ENCODE results near the gene TTC24.
A peak's percentile ranks its signal among the peaks of the same experiment; 100 is the strongest.

The TTC24 gene

DNA sequence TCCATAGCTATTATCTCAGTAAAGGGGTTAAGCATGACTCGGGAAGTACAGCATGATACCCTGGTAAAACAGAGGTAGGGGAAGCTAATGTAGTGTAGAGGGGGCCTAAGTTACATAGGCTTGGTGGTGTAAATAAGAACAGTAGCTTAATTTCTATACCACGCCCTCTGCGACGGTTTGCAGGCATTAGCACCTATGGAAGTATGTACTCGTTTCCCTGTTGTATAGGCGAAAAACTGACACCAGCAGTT lies 11.6 kb downstream of the TTC24 start:
- TF ChIP-seq, protein P1, sequence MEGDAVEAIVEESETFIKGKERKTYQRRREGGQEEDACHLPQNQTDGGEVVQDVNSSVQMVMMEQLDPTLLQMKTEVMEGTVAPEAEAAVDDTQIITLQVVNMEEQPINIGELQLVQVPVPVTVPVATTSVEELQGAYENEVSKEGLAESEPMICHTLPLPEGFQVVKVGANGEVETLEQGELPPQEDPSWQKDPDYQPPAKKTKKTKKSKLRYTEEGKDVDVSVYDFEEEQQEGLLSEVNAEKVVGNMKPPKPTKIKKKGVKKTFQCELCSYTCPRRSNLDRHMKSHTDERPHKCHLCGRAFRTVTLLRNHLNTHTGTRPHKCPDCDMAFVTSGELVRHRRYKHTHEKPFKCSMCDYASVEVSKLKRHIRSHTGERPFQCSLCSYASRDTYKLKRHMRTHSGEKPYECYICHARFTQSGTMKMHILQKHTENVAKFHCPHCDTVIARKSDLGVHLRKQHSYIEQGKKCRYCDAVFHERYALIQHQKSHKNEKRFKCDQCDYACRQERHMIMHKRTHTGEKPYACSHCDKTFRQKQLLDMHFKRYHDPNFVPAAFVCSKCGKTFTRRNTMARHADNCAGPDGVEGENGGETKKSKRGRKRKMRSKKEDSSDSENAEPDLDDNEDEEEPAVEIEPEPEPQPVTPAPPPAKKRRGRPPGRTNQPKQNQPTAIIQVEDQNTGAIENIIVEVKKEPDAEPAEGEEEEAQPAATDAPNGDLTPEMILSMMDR (IDR thresholded peaks at IDR 0.05; ENCODE audit: low read depth, low read length): no peak
- DNase-seq (ENCODE audit: low read depth in 2 of 2): no peak
- H3K4me3 ChIP-seq (replicated peaks in 1 of 2; ENCODE audit: low read depth in 2 of 2, low read length in 2 of 2): peak overlapping the region; percentile 60 to 82

DNA sequence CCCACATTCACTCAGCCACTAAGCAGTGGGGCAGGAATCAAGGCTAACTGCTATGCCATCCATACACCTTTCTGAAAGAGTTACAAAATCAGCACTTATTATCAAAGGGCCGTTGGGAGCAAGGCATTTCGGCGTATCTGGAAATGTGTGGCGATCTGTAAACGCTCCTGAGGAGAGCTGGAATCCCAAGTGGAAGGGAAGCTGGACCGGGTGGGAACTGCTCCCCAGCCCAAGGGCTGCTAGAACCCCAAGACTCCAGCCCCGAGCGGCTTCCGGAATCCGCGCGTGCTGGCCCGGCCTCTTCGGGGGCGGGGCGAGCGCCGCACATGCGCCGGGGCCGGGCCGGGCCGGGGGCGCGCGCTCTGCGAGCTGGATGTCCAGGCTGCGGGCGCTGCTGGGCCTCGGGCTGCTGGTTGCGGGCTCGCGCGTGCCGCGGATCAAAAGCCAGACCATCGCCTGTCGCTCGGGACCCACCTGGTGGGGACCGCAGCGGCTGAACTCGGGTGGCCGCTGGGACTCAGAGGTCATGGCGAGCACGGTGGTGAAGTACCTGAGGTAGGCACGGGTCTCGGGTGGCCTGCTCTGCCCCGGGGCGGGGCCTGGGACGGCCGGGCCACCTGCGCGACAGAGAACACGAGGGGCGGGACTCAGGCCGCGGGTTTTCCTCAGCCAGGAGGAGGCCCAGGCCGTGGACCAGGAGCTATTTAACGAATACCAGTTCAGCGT lies 12.1 kb downstream of the TTC24 start, which contains the start of gene NAXE:
NAXE (plus strand) TSS at position 345 of the 726 bp plus-strand sequence; CDS start at position 374, 29 bp downstream.
- H3K4me3 ChIP-seq (replicated peaks in 1 of 2; ENCODE audit: low read depth in 2 of 2, low read length in 2 of 2): peak within 1 kb of the TSS; percentile 60 to 82
- DNase-seq (ENCODE audit: low read depth in 2 of 2): peak; percentile 40 to 65
- TF ChIP-seq, protein P1 (IDR thresholded peaks at IDR 0.05; ENCODE audit: low read depth, low read length): no peak

DNA sequence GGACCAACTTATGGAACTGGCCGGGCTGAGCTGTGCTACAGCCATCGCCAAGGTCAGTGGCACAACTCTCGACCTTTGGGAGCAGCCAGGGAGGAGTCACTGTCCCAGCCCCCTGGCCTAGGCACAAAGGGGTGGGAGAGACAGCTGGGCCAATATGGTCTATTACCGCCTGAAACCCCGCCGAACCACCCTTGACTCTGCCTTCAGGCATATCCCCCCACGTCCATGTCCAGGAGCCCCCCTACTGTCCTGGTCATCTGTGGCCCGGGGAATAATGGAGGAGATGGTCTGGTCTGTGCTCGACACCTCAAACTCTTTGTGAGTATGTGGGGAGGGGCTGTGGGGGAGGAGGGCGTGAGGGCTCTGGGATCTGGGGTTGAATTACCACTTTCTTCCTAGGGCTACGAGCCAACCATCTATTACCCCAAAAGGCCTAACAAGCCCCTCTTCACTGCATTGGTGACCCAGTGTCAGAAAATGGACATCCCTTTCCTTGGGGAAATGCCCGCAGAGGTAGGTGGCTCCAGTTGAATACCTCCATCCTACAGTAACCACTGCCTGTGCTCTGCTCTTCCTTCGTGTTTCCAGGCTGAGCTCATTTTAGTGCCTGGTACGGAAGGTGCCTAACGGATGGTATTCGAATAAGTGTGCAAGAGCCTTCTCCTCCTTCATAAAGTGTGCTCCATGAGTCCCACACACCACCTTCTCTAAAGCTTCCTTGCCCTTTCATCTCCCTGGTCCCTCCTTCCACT lies 12.8 kb downstream of the TTC24 start:
- TF ChIP-seq, protein P1 (IDR thresholded peaks at IDR 0.05; ENCODE audit: low read depth, low read length): no peak
- DNase-seq (ENCODE audit: low read depth in 2 of 2): no peak

DNA sequence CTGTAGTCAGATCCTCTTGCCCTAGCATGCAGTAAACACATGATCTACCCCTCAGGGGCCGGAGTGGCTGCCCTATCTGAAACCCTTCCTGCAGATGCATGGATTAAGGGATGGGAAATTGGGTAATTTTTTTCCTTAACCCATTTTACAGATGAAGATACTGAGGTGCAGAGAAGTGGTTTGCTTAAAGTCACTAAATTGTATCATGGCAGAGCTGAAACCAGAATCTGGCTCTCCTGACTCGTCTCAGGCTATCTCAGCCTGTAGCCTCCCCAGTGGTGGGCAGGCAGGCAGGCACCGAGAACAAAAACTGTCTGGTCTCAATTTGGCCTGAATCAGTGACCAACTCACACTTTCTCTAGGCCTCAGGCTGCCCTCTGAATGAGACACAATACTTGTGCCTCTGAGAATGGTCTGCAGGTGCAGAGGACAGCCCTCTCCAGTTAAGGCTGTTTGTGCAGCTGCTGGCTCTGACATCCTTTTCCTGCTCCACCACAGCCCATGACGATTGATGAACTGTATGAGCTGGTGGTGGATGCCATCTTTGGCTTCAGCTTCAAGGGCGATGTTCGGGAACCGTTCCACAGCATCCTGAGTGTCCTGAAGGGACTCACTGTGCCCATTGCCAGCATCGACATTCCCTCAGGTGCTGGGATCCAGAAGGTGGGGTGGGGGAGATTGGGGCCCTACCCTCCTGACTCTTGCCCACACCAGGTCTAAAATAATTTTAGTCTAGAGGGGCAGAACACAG lies 13.6 kb downstream of the TTC24 start:
- H3K4me3 ChIP-seq (replicated peaks in 1 of 2; ENCODE audit: low read depth in 2 of 2, low read length in 2 of 2): no peak overlapping the region
- DNase-seq (ENCODE audit: low read depth in 2 of 2): no peak
- TF ChIP-seq, protein P1 (IDR thresholded peaks at IDR 0.05; ENCODE audit: low read depth, low read length): no peak

More for the DNA sequence above, 12.8 kb downstream of the TTC24 start:
- peak overlapping the region; percentile 60 to 82 for H3K4me3 ChIP-seq (replicated peaks in 1 of 2; ENCODE audit: low read depth in 2 of 2, low read length in 2 of 2)

DNA sequence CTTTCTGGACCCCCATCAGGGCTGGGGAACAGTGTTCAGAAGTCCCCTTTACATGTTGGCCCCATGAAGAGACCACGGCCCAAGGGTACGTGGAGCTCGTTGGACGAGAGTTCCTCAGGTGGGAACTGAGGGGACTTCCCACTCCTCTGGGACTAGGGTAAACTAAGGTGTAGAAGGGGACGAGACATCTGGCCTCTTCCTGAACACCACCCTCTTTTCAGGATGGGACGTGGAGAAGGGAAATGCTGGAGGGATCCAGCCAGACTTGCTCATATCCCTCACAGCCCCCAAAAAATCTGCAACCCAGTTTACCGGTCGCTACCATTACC lies 14.1 kb downstream of the TTC24 start:
- TF ChIP-seq, protein P1 (IDR thresholded peaks at IDR 0.05; ENCODE audit: low read depth, low read length): no peak
- DNase-seq (ENCODE audit: low read depth in 2 of 2): no peak
- H3K4me3 ChIP-seq (replicated peaks in 1 of 2; ENCODE audit: low read depth in 2 of 2, low read length in 2 of 2): no peak overlapping the region

DNA sequence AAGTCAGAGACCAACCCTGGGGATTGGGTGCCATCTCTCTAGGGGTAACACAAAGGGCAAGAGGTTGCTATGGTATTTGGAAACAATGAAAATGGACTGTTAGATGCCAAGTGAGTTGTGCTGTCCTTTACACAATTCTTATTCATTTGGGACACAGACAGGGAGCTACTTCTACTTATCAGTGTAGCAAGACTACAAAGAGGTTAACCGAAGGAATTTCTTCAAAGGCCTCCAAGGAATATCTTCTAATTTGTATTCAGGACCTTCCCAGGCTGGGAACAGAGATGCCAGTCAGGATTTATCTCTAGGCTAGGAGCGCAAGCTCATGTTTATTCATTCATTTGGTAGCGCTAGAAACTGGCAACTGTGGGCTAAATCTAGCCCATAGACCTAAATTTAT lies 14.7 kb downstream of the TTC24 start:
- H3K4me3 ChIP-seq (replicated peaks in 1 of 2; ENCODE audit: low read depth in 2 of 2, low read length in 2 of 2): no peak overlapping the region
- TF ChIP-seq, protein P1 (IDR thresholded peaks at IDR 0.05; ENCODE audit: low read depth, low read length): no peak
- DNase-seq (ENCODE audit: low read depth in 2 of 2): no peak
